ENCODE measurements around the gene ZBED5.
"Not testable (repeated sequence)": the region's sequence is repeated elsewhere in the genome, so short reads cannot be mapped to it uniquely, and the experiment has no call there.

The ZBED5 gene

DNA sequence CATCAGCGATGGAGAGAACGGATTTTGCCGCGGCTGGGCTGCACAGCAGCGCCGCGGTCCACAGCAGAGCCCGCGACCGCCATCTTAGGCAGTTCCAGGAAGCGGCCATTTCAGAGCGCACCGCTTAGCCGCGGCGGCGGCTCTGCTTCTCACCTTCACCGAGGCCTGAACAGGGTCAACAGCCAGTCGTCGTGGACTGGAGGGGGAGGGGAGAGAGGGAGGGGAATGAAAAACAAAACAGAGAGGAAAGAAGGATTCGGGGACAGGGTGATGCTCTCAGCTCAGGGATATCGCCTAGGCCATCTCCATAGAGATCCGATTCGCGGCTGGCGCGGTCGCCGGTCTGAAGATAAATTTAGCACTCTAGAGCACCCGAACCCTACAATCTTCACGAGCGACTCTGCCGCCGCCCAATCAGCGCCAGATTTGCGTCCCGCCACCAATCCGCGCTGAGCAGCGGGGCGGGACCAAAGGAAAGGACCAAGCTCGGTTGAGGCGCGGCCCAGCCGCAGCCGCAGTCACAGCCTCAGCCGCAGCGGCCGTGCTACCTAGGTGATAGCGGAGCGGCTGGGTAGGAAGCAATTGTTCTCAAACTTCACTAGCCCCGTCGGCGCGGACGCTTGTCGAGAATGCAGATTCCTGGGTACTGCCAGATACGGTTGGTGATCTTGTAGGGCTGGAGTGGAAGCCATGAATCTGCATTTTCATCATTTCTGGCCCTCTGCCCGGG, at the start of gene ZBED5:
ZBED5 (minus strand) TSS at position 345 of the 730 bp plus-strand sequence. CDS start 3,108 bp downstream, outside the sequence.
- peak; percentile 98 for DNase-seq

DNA sequence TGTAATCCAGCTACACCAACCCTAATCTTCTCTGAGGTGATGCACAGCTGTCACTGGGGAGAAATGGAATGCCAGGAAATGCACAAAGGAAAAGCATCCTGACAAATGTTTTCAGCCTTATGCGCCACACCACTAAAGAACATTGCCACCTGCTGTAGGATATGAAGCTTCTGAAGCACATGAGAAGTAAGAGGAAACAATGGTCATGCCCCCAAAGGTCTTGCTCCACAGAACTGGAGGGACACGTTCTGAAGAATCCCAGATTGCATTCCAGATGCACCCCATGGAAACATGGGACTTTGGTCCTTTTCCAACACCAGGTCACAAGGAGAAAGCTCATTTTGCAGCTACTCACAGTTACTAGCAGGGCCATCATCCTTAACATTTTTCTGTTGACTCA, 48.7 kb upstream of the ZBED5 start:
- no peak for DNase-seq

DNA sequence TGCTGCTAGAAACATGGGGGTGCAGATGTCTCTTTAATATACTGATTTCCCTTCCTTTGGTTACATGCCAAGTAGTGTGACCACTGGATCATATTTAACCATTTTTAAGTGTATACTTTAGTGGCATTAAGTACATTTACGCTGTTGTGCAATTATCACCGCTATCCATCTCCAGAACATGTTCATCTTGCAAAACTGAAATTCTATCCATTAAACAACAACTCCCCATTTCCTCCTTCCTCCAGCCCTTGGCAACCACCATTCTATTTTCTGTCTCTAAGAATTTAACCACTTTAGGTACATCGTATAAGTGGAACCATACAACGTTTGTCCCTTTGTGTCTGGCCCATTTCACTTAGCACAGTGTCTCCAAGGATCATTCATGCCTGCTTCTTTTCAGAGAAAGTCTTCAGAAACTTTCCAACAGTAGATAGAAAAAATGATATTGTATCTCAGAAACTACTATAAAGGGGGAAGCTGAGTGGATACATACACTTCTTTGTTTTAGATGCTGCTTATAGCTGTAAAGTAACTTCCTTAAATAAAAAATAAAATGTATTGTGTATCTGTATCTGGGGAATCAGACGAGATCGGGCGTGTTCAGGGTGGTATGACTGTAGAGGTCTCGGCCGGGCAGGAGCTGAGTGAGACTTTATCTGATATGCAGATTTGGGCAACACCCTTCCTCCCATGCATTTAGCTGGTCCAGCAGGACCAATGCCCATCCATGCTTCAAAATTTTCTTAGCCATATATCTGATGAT, 44.6 kb upstream of the ZBED5 start:
- DNase-seq: no peak

DNA sequence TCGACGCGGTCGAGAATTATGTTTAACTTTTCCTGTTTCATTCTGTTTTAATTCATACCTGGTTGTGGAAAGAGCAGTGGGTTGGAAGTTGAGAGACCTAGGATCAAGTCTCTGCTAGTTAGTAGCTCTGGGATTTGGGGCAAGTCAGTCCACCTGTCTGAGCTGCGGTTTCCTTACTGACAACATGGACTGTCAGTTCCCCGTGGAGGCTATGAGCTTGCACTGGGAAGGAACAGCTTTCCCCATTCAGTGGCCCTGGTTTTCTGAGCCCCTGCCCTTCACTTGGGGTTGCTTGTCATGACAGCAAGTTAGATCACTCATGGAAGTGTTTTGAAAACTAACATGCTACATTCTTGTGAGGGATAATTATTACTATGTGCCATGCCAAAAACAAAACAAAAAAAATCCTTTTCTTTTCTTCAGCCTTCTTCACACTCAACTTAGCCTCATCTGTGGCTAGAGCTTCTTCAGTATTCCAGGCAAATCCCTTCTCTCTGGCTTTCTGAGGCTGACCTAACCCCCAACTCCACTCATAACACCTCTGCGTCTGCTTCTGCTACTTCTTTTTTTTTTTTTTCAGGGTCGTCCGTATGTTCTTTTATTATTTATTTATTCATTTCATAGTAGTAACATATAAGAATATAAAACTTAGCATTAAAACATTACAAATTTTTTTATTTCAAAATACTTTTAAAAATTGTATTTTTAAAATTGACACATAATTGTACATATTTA, 43.0 kb upstream of the ZBED5 start:
- DNase-seq: no peak

DNA sequence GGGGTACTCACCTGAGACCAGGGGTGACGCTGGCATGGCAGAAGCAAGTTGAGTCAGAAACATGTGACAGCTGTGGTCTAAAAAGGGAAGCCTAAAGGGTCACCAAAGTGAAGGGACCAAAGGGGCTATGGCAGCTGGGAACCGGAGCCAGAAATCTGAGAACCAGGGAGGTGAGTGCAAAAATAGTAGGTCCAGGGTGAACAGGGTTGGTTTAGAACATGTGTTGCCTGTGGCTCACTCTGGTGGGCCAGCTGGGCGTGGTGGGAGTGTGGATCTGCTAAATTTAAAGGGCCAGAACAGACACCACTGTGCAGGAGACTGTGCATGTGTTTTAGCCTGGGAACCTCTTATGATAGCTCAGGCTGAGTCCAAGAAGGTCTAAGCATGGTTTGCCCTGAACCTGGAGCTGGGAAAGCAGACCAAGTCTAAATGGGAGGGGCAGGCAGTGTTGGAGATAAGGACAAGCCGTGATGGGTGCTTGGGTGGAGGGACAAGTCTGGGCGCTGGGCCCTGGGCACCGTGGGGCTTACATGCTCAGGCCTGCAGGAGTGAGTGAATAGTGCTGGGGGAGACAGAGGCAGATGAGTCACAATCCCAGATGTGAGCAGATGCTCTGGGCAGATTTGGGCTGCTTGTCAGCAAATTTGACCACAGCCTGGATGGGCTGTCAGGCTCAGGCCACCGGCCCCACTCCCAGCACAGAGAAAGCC, 41.4 kb upstream of the ZBED5 start:
- DNase-seq: peak; percentile 91

DNA sequence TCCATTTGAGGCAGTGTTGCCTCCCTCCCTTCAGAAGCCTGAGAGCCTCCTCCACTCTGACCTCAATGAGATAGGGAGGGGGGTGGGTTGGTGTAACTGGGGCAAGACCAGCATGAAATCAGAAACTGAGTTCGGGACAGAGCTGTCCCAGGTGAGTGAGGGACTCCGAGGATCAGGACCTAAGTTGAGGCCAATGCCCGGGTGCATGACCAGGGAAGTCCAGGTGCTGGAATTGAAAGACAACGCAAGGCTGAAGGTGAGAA, 40.8 kb upstream of the ZBED5 start:
- DNase-seq: no peak

DNA sequence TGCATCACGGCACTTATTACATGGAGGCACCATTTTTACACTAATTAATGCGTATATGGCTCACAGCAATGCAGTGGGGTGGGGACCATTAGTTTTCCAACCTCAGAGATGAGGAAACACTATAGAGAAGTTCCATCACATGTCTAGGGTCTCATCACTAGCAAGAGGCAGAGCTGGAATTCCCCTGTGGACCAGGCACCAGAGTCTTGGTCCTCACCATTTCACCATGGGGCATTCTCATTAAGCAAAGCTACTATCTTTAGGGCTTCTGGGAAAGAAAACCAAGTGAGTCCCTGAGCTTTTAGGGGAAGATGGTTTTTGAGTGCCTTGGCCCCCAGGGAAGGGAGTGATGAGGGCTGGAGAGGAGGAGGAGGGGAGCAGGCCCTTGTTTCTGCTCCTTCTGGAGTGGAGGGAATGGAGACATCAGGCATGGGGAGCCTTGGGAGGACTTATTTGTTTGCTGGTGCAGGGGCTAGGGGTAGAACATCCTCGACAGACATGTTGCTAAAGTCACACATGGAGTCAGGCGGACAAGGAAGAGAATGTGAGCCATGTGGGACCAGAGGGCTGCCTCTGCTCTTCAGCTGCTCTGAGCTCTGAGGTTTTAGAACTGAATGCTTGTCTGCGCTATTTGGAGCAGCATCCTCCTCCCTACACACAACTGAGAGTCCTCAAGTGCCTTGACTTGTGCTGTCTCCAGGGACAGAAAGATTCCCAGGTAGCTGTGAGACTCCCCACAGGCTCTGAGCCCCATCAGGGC, 40.3 kb upstream of the ZBED5 start:
- DNase-seq: no peak

DNA sequence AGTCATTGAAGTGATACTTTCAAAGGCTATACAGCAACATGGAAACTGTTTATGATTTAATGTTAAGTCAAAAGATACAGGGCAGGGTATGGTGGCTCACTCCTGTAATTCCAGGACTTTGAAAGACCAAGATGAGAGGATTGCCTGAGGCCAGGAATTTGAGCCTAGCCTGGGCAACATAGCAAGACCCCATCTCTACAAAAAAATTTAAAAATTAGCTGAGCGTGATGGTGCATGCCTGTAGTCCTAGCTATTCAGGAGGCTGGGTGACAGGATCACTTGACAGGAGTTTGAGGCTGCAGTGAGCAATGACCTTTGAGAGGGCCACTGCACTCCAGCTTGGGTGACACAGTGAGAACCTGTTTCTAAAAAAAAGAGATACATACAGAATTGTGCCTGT, 39.3 kb upstream of the ZBED5 start:
- no peak for DNase-seq

DNA sequence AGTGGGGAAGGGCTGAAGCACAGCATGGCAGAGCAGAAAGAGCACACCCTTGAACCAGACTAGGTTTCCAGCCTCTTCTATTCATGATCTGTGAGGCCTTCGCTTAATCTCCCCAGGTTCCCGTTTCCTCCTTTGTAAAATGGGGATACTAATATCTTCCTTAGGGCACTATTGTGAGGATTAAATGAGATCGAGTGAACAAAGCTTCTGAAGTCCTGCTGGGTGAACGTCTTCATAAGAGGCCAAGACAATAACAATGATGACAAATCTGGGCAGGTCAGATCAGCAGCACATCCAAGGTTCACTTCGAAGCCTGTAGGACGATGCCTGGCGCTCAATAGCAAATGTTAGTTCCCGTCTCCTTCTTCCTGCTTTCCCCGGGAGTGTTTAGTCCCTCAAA, 38.6 kb upstream of the ZBED5 start:
- DNase-seq: no peak

DNA sequence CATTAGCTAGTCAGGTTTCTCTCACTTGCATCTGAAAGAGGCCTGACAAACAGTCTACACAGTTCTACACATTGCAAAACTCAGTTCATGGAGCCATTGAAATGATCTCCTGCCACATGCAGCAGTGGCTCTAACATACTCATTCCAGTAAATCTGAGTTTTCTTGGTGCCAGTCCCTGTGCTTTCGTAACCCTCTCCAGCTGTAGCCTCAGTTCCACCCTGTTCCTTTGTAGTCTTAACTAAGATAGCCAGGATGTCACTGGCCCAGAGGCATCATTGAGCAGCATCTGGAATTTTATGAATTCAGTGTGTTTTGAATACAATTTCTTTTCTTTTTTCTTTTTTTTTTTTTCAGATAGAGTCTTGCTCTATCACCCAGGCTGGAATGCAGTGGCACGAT, 37.4 kb upstream of the ZBED5 start:
- no peak for DNase-seq

DNA sequence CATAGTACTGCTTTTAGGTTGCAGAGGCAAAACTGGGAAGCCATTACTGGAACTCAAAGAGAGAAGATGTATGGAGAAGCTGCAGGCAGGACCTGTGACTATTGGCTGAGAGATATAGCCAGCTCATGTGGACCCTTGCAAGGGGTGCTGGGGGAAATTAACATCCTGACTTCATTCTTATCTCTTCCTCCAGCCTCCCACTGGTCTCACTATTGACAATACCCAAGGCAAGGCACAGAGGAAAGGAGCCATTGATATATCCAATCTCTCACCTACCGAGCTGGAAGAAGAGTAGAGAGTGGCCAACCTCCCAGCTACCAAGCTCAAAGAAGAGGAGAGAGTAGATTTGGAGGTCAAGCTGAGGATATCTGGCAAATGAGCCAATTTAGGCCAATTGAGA, 36.8 kb upstream of the ZBED5 start:
- DNase-seq: no peak

DNA sequence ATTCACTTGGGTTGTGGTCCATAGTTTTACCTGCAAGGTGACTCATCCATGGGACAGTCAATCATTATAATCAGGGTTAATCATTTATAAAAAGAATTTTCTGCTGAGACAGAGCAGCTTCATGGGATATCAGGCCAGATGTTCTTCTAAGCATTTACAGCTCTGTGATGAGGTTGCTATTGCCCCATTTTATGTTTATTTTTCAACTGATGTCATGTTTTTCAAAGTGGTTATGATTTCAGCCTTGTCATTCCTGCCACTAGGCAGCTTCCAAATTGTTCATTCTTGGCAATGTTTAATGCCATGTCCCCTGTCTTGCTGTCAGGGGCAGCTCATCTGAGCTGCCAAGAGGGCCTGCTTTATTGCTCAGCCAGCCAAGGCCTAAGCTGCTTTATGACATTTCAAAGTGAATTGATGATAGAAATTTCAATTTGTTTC, 35.9 kb upstream of the ZBED5 start:
- no peak for DNase-seq

DNA sequence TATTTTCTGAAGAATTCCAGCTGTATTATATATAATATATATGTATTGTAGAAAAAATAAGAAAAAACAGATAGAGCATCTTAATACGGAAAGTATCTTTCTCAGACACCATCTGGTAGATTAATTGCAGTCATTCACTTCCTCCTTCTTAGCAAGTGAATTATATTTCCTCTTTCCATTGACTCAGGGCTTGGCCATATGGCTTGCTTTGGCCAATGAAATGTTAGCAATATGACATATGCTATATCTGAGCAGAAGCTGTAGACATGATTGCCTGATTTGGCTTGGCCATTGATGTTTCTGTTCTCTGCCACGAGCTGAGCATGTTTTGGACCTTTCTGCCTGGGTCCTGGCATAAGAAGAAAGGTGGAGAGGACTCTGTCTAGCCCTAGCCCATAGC, 34.4 kb upstream of the ZBED5 start:
- DNase-seq: no peak

DNA sequence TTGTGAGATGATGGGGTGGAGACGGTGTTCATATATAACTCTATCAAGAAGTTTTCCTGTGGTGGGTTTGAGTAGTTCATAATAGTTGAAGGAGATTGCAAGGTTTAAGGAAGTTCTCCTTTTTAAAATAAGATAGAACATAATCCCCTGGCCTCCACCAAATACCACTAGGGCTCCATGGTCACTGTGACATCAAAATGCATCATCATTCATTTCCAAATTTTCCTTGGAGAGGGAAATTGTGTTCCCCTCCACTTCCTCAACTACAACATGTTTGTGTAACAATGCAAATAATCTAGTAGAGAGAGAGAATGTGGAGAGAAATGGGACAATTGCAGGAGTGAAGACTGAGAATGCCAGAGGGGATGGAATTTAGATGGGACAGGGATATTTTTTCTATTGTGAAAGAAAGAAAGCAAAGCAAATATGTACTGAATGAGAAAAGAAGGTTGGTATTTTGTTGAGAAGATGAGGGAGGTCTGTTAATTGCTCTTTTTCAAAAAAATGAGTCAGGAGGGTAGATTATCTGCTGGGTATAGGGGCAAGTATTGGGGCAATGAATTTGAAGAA, 33.4 kb upstream of the ZBED5 start:
- no peak for DNase-seq

DNA sequence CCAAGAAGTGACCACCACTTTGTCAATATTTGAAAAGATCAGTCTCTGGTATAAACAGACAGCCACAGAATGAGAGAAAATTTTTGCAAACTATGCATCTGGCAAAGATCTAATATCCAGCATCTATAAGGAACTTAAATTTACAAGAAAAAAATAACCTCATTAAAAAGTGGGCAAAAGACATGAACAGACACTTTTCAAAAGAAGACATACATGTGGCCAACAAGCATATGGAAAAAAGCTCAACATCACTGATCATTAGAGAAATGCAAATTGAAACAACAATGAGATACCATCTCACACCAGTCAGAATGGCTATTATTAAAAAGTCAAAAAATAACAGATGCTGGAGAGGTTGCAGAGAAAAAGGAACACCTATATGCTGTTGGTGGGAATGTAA, 32.2 kb upstream of the ZBED5 start:
- not testable (repeated sequence) for DNase-seq

DNA sequence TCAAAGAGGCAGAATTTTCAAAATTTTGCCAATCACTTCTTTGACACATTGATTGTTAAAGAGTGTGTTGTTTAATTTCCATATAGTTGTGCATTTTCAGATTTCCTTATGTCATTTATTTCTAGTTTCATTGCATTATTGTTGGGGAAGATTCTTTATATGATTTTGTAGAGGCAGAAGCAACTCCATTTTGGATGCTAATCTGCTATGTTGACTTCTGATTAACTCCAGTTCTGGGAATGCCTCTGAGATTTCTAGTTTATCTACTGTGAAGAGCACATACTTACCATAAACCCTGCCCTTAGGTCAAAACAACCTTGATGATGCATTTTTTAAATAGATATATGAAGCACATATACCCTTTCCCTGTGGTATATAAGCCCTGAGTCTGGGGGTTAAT, 29.5 kb upstream of the ZBED5 start:
- no peak for DNase-seq

DNA sequence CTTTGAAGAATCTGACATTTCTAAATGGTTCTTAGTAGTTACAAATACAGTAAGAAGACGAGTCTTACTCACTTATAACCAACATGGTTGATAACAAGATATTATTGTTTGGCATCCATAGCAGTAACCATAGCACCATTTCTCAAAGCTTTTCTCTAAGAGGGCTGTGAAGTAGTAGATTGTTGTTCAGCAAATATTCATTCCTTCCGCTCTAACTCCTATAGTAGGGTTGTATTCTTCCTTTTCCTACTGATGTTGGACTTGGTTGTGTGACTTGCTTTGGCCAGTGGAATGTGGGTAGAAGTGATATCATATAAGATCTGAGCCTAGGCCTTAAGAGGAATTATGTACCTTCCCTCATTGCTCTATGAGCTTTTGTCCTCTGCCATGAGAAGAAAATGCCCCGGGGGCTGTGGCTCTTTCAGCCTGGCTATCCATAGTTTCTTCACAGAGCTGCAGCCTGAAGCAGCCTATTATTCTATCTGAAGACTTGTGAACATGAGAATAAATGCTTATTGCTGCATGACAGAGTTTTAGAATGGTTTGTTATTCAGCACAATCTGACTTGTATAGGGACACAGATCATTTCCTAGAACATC, 28.9 kb upstream of the ZBED5 start:
- DNase-seq: no peak

DNA sequence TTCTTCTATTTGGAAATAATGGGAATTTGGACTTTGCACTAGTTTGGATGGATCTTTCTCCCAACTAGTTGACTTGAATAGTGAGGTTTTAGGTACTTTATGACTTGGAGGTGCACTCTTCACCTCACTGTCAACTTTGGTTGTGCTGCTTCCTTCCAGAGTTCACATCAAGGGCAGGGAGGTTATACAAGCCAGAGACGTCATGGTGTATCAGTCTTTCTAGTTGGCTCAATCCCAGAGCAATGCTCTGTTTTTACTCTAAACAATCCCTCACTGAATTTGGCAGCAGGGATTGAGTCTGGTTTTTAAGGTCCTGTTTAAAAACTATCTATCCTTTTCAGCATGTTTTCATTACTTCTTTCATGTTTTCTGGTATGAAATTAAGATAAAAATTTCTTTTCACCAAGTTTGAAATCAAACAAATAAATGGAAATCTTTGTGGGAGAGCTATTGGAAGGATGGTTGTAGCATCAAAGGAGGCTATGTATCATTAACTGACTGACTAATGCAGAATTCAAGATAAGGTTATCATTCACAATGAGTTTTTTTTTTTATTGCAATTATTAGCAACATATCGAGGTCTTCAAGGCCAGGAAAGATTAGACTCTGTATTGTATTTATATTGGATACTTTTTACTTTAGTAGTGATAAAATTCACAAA, 28.0 kb upstream of the ZBED5 start:
- DNase-seq: no peak

DNA sequence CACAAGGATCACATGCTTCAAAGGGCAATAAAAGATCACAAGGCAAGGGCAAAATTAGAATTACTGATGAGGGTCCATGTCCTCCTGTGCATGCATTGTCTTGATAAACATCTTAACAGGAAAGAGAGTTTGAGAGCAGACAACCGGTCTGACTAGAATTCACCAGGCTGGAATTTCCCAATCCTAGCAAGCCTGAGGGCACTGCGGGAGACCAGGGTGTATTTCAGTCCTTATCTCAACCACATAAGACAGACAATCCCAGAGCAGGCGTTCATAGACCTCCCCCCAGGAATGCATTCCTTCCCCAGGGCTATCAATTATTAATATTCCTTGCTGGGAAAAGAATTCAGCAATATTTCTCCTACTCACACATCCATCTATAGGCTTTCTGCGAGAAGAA, 26.4 kb upstream of the ZBED5 start:
- peak; percentile 71 for DNase-seq

DNA sequence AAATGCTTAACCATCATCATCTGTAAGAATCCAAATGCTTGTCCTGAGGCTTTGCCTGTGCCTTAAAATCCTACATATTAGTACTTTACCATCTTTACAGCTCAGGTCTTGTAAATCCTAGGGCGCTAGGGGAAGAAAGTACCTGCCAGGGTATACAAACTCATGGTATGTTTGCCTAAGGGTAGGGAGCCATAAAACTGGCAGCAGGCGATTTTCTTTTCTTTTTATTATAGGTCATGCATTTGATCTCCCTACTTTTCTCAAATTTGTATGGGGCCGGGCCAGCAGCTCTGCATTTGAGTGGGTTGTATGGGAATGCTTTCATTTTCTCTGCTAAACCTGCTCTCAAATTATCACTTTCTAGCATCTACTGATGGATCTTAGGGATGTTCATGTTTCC, 24.0 kb upstream of the ZBED5 start:
- no peak for DNase-seq

All from islet precursor cell (in vitro differentiated cells).